Femur (tissue), 1 donor: ENCODE results near the gene MORC4.
A peak's percentile ranks its signal among the peaks of the same experiment; 100 is the strongest.

Experiments
- DNase-seq: peaks from one replicate; pipeline ENCODE4 v3.0.0-alpha.2; 2017

The MORC4 gene

GRCh38 chrX:106903856-106904528, 96.0 kb downstream of the MORC4 start:
- no peak for DNase-seq

GRCh38 chrX:106903291-106903824, 96.7 kb downstream of the MORC4 start, which contains the start of gene RIPPLY1:
Gene RIPPLY1 (minus strand): TSS chrX:106903341. CDS start chrX:106903287, 54 bp downstream.
- no peak for DNase-seq

GRCh38 chrX:106902684-106903083, 97.3 kb downstream of the MORC4 start:
- no peak for DNase-seq

GRCh38 chrX:106901781-106902219, 98.2 kb downstream of the MORC4 start:
- no peak for DNase-seq

GRCh38 chrX:106901341-106901740, 98.7 kb downstream of the MORC4 start:
- no peak for DNase-seq

- DNase-seq: no peak
Observed at GRCh38 chrX:106899841-106900240, 100.2 kb downstream of the MORC4 start.

GRCh38 chrX:106899276-106899675, 100.7 kb downstream of the MORC4 start:
- DNase-seq: no peak

GRCh38 chrX:106898462-106898861, 101.5 kb downstream of the MORC4 start:
- no peak for DNase-seq

GRCh38 chrX:106897259-106897658, 102.8 kb downstream of the MORC4 start:
- no peak for DNase-seq

GRCh38 chrX:106894978-106895452, 105.0 kb downstream of the MORC4 start:
- DNase-seq: peak; percentile 41

GRCh38 chrX:106894392-106894909, 105.6 kb downstream of the MORC4 start:
- DNase-seq: peak; percentile 71

GRCh38 chrX:106891762-106892460, 108.1 kb downstream of the MORC4 start:
- DNase-seq: no peak
